ENCODE results near the gene APOOL. TPM values are rescaled to one million over a fixed set of nuclear protein-coding genes. Genes with fewer than 3 reads are reported as not detected.

The APOOL gene
- total RNA-seq, 4 donors from 2014 or later, result 13.0 to 16.9 (median 14.3) TPM

- H3K4me3 ChIP-seq (ENCODE audit: low read depth, poor library complexity, severe bottlenecking), result no peak overlapping the region
- TF ChIP-seq POLR2A (IDR thresholded peaks at IDR 0.05), result no peak
- intact Hi-C loops (cut with DNase I; ENCODE audit: low total_unique reads), result loop anchor here (10.0 kb wide), 1 partner anchor 431 kb away; no protein-coding TSS in a partner anchor
- WGBS, 2 donors, result 60 to 85% methylated on average over 2 of the region's 2 CpGs
- no peak for DNase-seq (ENCODE audit: low spot score in 2 of 2)
These were observed 110.1 kb downstream of the APOOL start for GRCh38 chrX:85113746-85114145.

GRCh38 chrX:85114171-85114570 is 110.5 kb downstream of the APOOL start:
- no peak for DNase-seq (ENCODE audit: low spot score in 2 of 2)
- intact Hi-C loops (cut with DNase I; ENCODE audit: low total_unique reads), result loop anchor here (10.0 kb wide), 1 partner anchor 431 kb away; no protein-coding TSS in a partner anchor
- H3K4me3 ChIP-seq (ENCODE audit: low read depth, poor library complexity, severe bottlenecking), result no peak overlapping the region
- 72 to 83% methylated on average over 3 of the region's 3 CpGs for WGBS, 2 donors
- TF ChIP-seq CTCF (IDR thresholded peaks at IDR 0.05) (no peak), POLR2A (IDR thresholded peaks at IDR 0.05) (no peak)

GRCh38 chrX:85114776-85115175 is 111.1 kb downstream of the APOOL start:
- H3K4me3 ChIP-seq (ENCODE audit: low read depth, poor library complexity, severe bottlenecking), result no peak overlapping the region
- no peak for DNase-seq (ENCODE audit: low spot score in 2 of 2)
- TF ChIP-seq CTCF (IDR thresholded peaks at IDR 0.05) (no peak), POLR2A (IDR thresholded peaks at IDR 0.05) (no peak)
- intact Hi-C loops (cut with DNase I; ENCODE audit: low total_unique reads), result loop anchor here (10.0 kb wide), 1 partner anchor 430 kb away; no protein-coding TSS in a partner anchor

GRCh38 chrX:85115252-85115651 is 111.6 kb downstream of the APOOL start:
- WGBS, 2 donors, result 9 to 45% methylated on average over 1 of the region's 1 CpG
- TF ChIP-seq POLR2A (IDR thresholded peaks at IDR 0.05) (no peak), CTCF (IDR thresholded peaks at IDR 0.05) (no peak)
- no peak for DNase-seq (ENCODE audit: low spot score in 2 of 2)
- no peak overlapping the region for H3K4me3 ChIP-seq (ENCODE audit: low read depth, poor library complexity, severe bottlenecking)
- intact Hi-C loops (cut with DNase I; ENCODE audit: low total_unique reads), result loop anchor here (10.0 kb wide), 1 partner anchor 430 kb away; no protein-coding TSS in a partner anchor

GRCh38 chrX:85136409-85136808 is 132.7 kb downstream of the APOOL start:
- H3K4me3 ChIP-seq (ENCODE audit: low read depth, poor library complexity, severe bottlenecking), result no peak overlapping the region
- DNase-seq (ENCODE audit: low spot score in 2 of 2), result no peak
- intact Hi-C loops (cut with DNase I; ENCODE audit: low total_unique reads), result no loop called here
- no peak for TF ChIP-seq CTCF (IDR thresholded peaks at IDR 0.05)
- no peak for TF ChIP-seq POLR2A (IDR thresholded peaks at IDR 0.05)

- no peak for DNase-seq (ENCODE audit: low spot score in 2 of 2)
- intact Hi-C loops (cut with DNase I; ENCODE audit: low total_unique reads), result no loop called here
- H3K4me3 ChIP-seq (ENCODE audit: low read depth, poor library complexity, severe bottlenecking), result no peak overlapping the region
- TF ChIP-seq CTCF (IDR thresholded peaks at IDR 0.05), result no peak
- 77 to 94% methylated on average over 1 of the region's 1 CpG for WGBS, 2 donors
These were observed 135.7 kb downstream of the APOOL start for GRCh38 chrX:85139422-85139821.
